NCI-H345 treated with DMSO at 0.1 percent for 48 hours (cell line): ENCODE results near the gene TRIM62.
"Not testable (repeated sequence)": the region's sequence is repeated elsewhere in the genome, so short reads cannot be mapped to it uniquely, and the experiment has no call there.

Experiments
- DNase-seq: peaks from one replicate; lab custom pipeline; 2025; ENCODE audit not compliant: unreplicated experiment; lab: John Stamatoyannopoulos, UW

Gene TRIM62

DNA sequence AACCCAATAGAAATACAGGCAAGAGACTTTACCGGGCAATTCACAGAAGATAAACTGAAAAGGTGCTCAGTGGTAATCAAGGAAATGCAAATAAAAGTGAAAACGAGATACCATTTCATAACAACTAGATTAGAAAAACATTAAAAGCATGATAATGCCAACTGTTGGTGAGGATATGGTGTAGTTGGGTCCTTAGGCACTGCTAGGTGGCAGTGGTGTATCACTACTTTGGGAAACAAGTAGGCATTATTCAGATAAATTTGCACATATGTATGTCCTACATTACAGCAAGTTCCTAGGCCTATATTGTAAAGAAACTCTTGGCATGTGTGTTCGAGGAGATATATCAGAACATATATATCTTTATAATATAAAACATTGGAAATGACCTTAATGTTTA, 69.9 kb downstream of the TRIM62 start:
- no peak for DNase-seq

DNA sequence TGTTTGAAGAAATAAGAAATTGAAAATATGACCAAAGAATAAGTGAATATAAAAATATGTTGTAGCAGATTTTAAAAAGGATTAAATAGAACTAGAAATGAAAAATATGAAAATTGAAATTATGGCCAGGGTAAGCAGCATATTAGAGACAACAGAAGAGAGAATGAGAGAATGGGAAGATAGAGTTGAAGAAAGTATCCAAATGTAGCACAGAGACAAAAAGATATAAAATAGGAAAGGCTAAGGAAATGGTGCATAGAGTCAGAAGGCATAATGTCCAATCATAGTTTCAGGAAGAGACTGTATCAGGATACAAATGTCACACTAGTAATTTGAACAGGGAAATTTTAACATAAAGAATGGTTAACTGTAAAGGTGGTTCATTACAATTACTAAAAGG, 71.4 kb downstream of the TRIM62 start:
- no peak for DNase-seq

DNA sequence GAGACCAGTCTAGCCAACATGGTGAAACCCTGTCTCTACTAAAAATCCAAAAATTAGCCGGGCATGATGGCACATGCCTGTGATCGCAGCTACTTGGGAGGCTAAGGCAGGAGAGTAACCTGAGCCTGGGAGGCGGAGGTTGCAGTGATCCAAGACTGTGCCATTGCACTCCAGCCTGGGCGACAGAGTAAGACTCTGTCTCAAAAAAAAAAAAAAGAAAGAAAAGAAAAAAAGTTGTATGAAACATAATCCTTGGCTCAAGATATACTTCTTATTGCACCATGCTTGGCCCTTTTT, 81.8 kb downstream of the TRIM62 start:
- DNase-seq = not testable (repeated sequence)

DNA sequence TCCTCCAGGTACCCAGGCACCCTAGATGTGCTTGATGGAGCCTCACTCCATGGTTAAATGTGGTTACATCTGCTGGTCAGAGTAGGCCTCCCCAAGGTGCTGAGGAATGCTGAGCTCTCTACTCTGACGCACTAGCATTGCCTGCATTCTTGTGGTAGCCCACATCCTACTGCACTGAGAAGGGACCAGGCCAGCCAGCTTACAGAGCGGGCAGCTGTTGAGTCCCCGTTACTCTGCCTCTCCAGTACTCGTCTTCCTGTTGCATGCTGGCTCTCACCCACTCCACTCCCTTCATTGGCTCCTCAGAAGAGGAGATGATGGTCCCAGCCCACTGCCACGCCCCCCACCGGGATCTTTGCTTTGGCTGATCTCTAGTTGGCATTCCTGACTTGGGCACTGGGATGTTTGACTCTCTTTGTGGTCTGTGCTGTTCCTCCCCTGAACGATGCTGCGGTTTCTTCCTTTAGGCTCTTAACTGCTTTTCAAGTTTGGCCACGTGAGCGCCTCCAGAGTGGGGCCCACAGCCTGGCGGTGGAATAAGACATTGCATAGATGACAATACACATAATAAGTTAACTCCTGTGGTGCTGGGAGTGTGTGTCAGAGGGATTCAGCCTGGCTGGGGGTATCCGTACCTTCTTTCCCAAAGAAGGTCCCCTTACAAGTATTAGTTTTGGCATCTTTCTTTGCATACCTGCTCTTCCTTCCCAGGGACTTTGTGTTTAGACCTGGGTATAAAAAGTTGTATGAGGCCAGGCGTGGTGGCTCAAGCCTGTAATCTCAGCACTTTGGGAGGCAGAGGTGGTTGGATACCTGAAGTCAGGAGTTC, 82.3 kb downstream of the TRIM62 start:
- DNase-seq = no peak

DNA sequence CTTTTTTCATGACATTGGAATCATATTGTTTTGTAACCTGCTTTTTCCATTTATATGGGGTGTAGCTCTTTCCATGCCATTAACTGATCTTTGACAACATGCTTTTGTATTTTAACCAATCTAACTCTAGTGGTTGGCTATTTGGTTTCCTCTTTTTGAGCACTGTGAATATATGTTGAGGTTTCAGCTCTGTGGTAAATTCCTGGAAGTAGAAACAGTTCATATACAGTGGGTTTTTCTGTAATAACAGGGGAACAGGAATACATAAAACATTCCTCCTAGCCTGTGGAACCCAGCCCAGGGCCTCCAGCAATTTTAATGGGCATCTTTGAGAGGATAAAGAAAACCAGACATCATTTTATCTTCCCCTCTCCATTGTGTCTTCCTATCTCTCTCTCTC, 83.5 kb downstream of the TRIM62 start:
- no peak for DNase-seq

DNA sequence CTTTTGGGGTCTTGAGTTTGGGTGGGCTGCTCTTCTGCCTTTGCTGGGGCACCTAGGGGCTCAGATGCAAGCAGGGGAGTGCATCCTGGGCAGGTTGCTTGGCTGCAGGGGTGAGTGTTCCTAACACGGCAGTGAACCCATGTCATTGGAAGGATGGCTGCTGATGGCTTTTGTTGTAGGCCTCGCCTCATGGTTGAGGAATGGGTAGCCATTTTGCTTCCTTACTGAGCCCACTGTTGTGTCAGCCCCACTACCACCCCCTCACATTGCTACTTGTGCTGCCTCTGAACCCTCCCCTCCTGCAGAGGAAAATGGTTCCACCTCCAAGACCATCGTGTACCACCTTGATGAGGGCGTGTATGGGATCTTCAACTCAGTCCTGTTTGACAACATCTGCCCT, 84.1 kb downstream of the TRIM62 start:
- DNase-seq = no peak

DNA sequence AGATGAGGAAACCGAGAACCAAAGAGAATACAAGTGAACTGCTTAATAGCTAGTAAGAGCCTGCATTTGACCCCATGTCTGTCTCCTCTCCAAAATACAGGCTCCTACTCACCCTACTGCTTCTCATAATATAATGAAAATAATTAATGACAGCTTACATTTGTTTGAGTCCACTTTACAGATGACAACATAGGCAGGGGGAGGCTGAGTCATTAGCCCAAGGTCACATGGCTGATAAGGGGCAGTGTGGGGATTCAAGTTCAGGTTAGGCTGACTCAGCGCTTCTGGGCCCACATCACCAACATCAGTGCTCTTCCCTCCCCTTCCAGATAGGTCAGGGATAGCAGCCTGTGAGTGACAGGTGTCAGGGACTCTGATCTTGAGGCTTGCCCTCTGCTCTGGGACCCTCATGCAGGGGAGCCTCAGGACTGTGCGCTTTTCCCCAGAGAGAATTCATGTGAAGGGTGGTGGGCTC, 84.7 kb downstream of the TRIM62 start:
- no peak for DNase-seq

DNA sequence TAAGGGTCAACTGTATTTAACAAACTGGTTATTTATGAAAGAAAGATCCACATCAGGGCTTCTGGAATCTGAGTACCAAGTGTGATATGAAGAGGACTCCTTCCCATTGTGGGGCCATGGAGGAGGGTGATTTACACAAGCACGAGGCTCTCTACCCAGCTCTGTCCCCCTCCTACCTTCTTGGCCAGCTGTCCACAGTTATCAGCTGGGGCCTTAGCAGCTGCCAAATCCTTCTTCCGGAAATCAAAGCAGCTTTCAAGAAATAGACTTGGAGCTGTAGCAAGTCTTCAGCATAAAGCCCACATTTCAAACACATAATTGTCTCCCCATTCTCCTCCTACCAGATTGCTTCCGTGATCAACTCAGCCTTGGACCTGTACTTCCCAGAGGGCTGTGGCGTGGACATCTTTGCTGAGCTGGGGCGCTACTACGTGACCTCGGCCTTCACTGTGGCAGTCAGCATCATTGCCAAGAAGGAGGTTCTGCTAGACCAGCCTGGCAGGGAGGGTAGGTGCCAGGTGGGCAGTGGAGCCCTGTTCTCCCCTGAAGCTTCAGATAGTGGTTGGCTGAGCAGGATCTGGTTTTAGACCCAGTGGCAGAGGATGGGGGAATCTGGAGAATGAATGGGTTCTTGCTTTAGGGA, 85.4 kb downstream of the TRIM62 start:
- no peak for DNase-seq
